GM12874 (cell line): Measurements from ENCODE around the gene CCP110.

Source experiments
- CTCF ChIP-seq: IDR thresholded peaks from 2 replicates; pipeline ENCODE4 v1.5.1; 2011; ENCODE audit warnings: low read depth, mild to moderate bottlenecking, control low read depth, low read length, moderate library complexity; ENCODE audit not compliant: insufficient read depth

CCP110 gene, protein sequence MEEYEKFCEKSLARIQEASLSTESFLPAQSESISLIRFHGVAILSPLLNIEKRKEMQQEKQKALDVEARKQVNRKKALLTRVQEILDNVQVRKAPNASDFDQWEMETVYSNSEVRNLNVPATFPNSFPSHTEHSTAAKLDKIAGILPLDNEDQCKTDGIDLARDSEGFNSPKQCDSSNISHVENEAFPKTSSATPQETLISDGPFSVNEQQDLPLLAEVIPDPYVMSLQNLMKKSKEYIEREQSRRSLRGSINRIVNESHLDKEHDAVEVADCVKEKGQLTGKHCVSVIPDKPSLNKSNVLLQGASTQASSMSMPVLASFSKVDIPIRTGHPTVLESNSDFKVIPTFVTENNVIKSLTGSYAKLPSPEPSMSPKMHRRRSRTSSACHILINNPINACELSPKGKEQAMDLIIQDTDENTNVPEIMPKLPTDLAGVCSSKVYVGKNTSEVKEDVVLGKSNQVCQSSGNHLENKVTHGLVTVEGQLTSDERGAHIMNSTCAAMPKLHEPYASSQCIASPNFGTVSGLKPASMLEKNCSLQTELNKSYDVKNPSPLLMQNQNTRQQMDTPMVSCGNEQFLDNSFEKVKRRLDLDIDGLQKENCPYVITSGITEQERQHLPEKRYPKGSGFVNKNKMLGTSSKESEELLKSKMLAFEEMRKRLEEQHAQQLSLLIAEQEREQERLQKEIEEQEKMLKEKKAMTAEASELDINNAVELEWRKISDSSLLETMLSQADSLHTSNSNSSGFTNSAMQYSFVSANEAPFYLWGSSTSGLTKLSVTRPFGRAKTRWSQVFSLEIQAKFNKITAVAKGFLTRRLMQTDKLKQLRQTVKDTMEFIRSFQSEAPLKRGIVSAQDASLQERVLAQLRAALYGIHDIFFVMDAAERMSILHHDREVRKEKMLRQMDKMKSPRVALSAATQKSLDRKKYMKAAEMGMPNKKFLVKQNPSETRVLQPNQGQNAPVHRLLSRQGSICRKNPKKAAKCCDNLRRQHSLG

DNA sequence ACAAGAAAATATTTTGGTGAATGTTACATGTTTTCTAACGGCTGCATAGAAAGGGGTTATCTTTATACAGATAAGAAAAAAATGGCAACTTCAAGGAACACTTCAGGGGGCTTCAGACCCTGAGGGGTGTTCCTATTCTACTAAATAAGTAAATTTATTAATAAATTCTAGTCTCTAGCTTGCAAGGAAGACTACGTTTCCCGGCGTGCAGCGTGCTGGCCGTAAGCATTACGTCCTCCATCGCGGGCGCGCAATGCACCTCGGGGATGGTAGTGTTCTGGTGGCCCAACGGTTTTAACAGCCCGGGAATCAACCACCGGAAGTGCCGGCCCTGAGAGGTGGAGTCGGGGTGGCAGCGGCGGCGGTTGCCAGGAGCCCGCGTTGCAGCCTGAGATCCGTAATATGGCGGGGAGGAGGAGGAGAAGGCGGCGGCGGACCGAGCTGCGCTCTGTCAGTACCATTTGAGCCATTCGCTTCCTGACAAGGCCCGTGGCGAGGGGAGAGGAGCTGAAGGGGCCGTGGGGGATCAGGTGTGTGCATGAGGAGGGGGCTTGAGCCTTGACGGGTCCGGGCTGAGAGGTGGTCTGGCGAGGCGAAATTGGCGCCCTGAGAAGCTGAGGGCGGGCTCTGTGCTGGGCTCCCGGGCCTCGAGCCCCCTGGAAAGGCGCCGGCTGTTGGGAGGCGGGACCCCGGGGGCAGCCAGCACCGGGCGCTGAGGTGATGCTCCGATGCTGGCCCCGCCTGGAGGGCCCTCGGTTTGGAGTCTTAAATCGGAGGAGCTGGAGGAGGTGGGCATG lies at the start of gene CCP110:
Gene CCP110, plus strand, starts transcription at position 384 of the 797 bp plus-strand sequence. CDS start 3,940 bp downstream, outside the sequence.
- no peak for TF ChIP-seq CTCF

DNA sequence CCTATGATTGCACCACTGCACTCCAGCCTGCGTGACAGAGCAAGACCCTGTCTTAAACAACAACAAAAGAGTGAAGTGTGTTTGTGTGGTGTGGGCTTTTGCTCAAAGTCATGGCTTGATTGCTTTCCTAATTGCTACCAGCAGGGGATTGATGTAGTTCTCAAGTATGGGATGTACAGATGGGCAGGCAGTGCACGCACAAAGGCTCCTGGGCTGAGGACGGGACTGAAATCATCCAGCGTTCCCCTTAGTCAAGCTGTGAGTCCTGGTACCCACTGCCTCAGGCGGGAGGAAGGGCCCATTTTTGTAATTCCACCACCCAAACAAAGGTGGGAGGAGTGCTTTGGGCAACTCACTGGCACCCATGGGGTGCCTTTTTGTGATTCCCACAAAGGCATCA lies 49.1 kb upstream of the CCP110 start:
- no peak for TF ChIP-seq CTCF

- no peak for TF ChIP-seq CTCF
These were observed 45.2 kb upstream of the CCP110 start for GRCh38 chr16:19478505-19478904.

- no peak for TF ChIP-seq CTCF
These were observed 44.4 kb upstream of the CCP110 start for GRCh38 chr16:19479302-19479721.

- no peak for TF ChIP-seq CTCF
These were observed 42.4 kb upstream of the CCP110 start for GRCh38 chr16:19481296-19481695.

- TF ChIP-seq CTCF, result no peak
These were observed 42.0 kb upstream of the CCP110 start for GRCh38 chr16:19481769-19482168.

DNA sequence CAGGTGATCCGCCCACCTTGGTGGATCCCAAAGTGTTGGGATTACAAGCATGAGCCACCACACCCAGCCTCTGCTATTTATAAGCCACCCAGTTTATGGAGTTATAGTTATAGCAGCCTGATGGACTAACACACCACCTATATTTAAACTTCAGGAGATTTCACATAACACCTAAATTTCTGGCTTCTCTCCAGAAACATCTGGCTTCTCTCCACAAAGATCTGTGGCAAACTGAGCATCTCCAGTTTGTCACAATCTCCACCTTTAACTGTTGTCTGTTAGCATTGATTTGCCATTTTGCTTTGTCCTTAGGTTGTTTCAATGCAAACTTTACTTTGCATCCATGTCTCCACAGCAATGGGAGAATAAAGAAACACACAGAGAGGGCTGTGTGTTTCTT lies 41.5 kb upstream of the CCP110 start:
- no peak for TF ChIP-seq CTCF
